GM12865 (cell line): Measurements from ENCODE around the gene CAPN10.
A peak's percentile ranks its signal among the peaks of the same experiment; 100 is the strongest.

Experiments
- DNase-seq: peaks from one replicate; pipeline ENCODE4 v3.0.0; 2010; ENCODE audit warnings: low read depth
- H3K4me3 ChIP-seq: 2 replicates; pipeline ENCODE4 v1.5.1; 2011; ENCODE audit warnings: mild to moderate bottlenecking, low read depth, low read length, control low read depth
- TF ChIP-seq, protein P1 (sequence below): IDR thresholded peaks from 2 replicates; pipeline ENCODE4 v1.5.1; 2011; ENCODE audit warnings: low read length, control low read depth, low read depth, inconsistent platforms; ENCODE audit not compliant: insufficient read depth; ENCODE audit errors: missing control alignments

The CAPN10 gene

GRCh38 chr2:240622531-240623235, 36.1 kb downstream of the CAPN10 start:
- no peak overlapping the region for H3K4me3 ChIP-seq
- TF ChIP-seq, protein P1, sequence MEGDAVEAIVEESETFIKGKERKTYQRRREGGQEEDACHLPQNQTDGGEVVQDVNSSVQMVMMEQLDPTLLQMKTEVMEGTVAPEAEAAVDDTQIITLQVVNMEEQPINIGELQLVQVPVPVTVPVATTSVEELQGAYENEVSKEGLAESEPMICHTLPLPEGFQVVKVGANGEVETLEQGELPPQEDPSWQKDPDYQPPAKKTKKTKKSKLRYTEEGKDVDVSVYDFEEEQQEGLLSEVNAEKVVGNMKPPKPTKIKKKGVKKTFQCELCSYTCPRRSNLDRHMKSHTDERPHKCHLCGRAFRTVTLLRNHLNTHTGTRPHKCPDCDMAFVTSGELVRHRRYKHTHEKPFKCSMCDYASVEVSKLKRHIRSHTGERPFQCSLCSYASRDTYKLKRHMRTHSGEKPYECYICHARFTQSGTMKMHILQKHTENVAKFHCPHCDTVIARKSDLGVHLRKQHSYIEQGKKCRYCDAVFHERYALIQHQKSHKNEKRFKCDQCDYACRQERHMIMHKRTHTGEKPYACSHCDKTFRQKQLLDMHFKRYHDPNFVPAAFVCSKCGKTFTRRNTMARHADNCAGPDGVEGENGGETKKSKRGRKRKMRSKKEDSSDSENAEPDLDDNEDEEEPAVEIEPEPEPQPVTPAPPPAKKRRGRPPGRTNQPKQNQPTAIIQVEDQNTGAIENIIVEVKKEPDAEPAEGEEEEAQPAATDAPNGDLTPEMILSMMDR, result no peak
- DNase-seq, result no peak

- no peak overlapping the region for H3K4me3 ChIP-seq
- TF ChIP-seq, protein P1, result no peak
- no peak for DNase-seq
These were observed 37.0 kb downstream of the CAPN10 start for GRCh38 chr2:240623531-240624010.

DNA sequence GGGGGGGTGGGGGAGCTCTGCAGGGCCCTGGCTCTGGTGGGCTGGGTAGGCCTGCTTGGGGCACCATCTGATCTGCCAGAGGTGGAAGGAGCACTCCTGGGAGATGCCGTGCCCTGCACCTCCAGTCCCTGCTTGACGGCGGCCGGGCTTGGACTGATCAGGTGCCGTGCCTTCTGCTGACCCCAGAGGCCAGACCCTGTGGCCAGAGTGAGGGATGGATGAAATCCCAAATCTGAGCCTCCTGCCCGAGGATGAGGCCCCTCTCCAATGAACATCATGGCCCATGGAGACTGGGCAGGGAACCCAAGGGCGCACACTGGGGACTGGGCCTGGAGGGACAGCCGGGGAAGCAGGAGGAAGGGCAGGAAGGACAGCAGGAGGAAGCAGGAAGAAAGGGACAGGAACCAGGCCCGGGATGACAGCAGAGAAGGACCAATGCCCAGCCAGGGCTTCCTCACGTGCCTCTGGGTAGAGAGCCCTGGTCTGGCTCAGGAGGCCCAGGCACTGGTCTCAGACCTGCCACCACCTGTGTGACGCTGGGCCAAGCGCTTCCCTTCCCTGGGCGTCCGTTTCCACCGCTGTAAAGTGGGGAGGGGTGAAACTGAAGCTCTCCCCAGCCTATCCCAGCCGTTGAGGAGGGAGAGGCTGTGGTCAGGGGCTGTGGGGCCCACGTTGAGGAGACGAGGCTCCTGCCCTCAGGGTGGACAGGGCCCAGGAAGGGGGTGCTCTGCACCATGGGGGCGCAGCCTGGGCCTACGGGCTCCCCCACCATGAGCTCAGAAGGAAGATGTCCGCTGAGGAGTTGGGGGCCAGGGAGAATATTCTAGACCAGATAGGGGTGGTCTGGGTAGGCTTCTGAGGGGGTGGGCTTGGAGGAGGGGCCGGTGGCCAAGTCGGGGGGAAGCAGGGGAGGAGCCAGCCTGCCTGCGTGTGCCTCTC, 37.7 kb downstream of the CAPN10 start:
- no peak for DNase-seq
- H3K4me3 ChIP-seq, result no peak overlapping the region
- TF ChIP-seq, protein P1, result no peak

DNA sequence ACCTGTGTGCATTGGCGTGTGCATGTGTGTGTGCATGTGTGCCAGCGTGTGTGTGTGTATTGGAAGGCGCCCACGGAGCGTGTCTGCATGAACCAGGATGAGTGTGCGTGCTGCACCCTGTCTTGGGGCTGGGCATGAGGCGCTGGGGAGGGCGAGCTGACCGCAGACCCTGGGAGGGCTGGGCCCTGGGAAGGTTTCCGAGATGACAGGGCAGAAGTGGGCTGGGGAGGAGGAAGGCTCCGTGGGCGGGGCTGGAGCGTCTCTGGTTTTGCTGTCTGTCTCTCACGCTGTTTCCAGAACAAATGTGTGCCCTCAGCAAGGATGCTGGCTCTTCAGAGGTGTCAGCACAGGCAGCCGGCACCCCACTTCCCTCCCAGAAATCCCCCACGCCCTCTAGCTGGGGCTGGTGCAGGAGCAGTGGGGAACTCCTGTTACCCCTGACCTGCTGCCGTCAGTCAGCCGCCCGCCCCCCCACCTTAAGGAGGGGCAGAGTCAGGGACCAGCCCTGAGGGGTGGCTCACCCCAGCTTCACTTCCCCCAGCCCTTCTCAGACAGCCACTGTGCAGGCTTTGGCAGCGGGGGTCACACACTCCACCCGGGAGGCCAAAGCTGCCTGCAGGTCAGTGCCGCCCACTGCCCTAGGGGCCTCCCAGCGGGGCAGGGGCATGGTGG, 38.6 kb downstream of the CAPN10 start, which contains the start of gene GPR35:
TSS of gene GPR35 (plus strand) at position 531 of the 672 bp plus-strand sequence. CDS start 4,473 bp downstream, outside the sequence.
- TF ChIP-seq, protein P1, result no peak
- H3K4me3 ChIP-seq, result no peak within 1 kb of the TSS

DNA sequence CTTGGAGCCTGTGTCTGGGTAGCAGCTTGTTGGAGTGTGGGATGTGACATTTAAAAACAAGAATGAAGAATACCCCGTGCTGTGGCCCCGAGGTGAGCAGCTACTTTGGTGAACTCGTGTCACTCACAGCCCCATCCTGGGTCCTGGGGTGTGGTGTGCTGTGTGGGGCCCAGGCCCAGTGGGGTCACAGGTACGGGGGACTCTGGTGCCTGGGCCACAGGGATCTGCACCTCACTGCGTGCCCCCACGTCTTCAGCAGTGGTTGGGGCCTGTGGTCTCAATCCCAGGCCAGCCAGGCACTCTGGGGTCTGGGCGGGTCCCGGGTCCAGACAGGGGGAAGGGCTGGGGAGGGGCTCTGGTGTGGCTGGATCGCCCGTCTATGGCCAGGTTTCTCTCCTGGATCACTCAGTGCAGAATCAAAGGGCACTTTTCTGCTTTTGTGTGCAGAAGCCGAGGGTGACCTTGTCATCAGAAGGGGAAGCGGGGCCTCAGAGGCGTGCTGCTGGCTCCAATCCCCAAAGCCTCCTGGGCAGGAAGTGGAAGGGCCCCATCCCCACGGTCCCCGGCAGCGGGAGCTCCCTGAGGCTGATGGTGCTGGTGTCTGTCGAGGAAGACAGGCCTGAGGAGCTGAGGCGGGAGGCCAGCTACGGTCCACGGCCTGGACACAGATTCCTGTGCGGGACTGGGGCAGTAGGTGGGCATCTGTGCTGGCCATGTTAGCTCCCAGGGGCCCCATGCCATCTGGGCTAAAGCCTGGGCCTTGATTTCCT, 40.2 kb downstream of the CAPN10 start:
- DNase-seq, result peak; percentile 52
- no peak overlapping the region for H3K4me3 ChIP-seq
- TF ChIP-seq, protein P1, result no peak

More for the DNA sequence above, 38.6 kb downstream of the CAPN10 start, which contains the start of gene GPR35:
- peak; percentile 77 for DNase-seq
